ENCODE measurements around the gene TARBP1.
"Not testable (repeated sequence)": the region's sequence is repeated elsewhere in the genome, so short reads cannot be mapped to it uniquely, and the experiment has no call there.

Gene TARBP1

GRCh38 chr1:234518086-234518485 lies 39.1 kb upstream of the TARBP1 start:
- H3K9me3 ChIP-seq (ENCODE audit: control insufficient read depth, insufficient read depth, low read length); H3K36me3 ChIP-seq (ENCODE audit: control insufficient read depth, insufficient read depth, low read length); H3K27ac ChIP-seq (ENCODE audit: low read length); H3K27me3 ChIP-seq (ENCODE audit: control insufficient read depth, insufficient read depth, low read length); H3K4me3 ChIP-seq (ENCODE audit: low read length); H3K4me1 ChIP-seq (ENCODE audit: control insufficient read depth, insufficient read depth, low read length); DNase-seq (ENCODE audit: low read depth, low spot score): not testable (repeated sequence)
- no CpG with 5 or more reads among the region's 10 CpGs for WGBS (ENCODE audit: insufficient coverage, insufficient read length)

- no peaks in the 10 kb centered on the region for H3K4me1 ChIP-seq (ENCODE audit: control insufficient read depth, insufficient read depth, low read length)
- H3K36me3 ChIP-seq (ENCODE audit: control insufficient read depth, insufficient read depth, low read length) = no peaks in the 10 kb centered on the region
- no CpG with 5 or more reads among the region's 9 CpGs for WGBS (ENCODE audit: insufficient coverage, insufficient read length)
- H3K27ac ChIP-seq (ENCODE audit: low read length) = no peak overlapping the region
- no peak overlapping the region for H3K4me3 ChIP-seq (ENCODE audit: low read length)
- no peaks in the 10 kb centered on the region for H3K9me3 ChIP-seq (ENCODE audit: control insufficient read depth, insufficient read depth, low read length)
- H3K27me3 ChIP-seq (ENCODE audit: control insufficient read depth, insufficient read depth, low read length) = no peaks in the 10 kb centered on the region
- DNase-seq (ENCODE audit: low read depth, low spot score) = no peak
Measured at GRCh38 chr1:234517110-234517802, 38.3 kb upstream of the TARBP1 start.

GRCh38 chr1:234515821-234516241 lies 36.9 kb upstream of the TARBP1 start:
- H3K27ac ChIP-seq (ENCODE audit: low read length) = no peak overlapping the region
- DNase-seq (ENCODE audit: low read depth, low spot score) = no peak
- no peak overlapping the region for H3K4me3 ChIP-seq (ENCODE audit: low read length)
- H3K9me3 ChIP-seq (ENCODE audit: control insufficient read depth, insufficient read depth, low read length) = no peaks in the 10 kb centered on the region
- no peaks in the 10 kb centered on the region for H3K27me3 ChIP-seq (ENCODE audit: control insufficient read depth, insufficient read depth, low read length)
- no peaks in the 10 kb centered on the region for H3K36me3 ChIP-seq (ENCODE audit: control insufficient read depth, insufficient read depth, low read length)
- no peaks in the 10 kb centered on the region for H3K4me1 ChIP-seq (ENCODE audit: control insufficient read depth, insufficient read depth, low read length)
- WGBS (ENCODE audit: insufficient coverage, insufficient read length) = no CpG with 5 or more reads among the region's 3 CpGs

GRCh38 chr1:234515411-234515810 lies 36.4 kb upstream of the TARBP1 start:
- Histone ChIP-seq H3K4me1 (ENCODE audit: control insufficient read depth, insufficient read depth, low read length) (no peaks in the 10 kb centered on the region), H3K9me3 (ENCODE audit: control insufficient read depth, insufficient read depth, low read length) (no peaks in the 10 kb centered on the region), H3K4me3 (ENCODE audit: low read length) (no peak overlapping the region), H3K36me3 (ENCODE audit: control insufficient read depth, insufficient read depth, low read length) (no peaks in the 10 kb centered on the region), H3K27ac (ENCODE audit: low read length) (no peak overlapping the region), H3K27me3 (ENCODE audit: control insufficient read depth, insufficient read depth, low read length) (no peaks in the 10 kb centered on the region)
- WGBS (ENCODE audit: insufficient coverage, insufficient read length) = no CpG with 5 or more reads among the region's 2 CpGs
- no peak for DNase-seq (ENCODE audit: low read depth, low spot score)

GRCh38 chr1:234512451-234512861 lies 33.5 kb upstream of the TARBP1 start:
- Histone ChIP-seq H3K27me3 (ENCODE audit: control insufficient read depth, insufficient read depth, low read length) (no peaks in the 10 kb centered on the region), H3K36me3 (ENCODE audit: control insufficient read depth, insufficient read depth, low read length) (no peaks in the 10 kb centered on the region), H3K27ac (ENCODE audit: low read length) (no peak overlapping the region), H3K4me3 (ENCODE audit: low read length) (no peak overlapping the region), H3K4me1 (ENCODE audit: control insufficient read depth, insufficient read depth, low read length) (no peaks in the 10 kb centered on the region), H3K9me3 (ENCODE audit: control insufficient read depth, insufficient read depth, low read length) (no peaks in the 10 kb centered on the region)
- DNase-seq (ENCODE audit: low read depth, low spot score) = no peak
- no CpG with 5 or more reads among the region's 5 CpGs for WGBS (ENCODE audit: insufficient coverage, insufficient read length)

GRCh38 chr1:234509457-234510328 lies 30.7 kb upstream of the TARBP1 start:
- Histone ChIP-seq H3K9me3 (ENCODE audit: control insufficient read depth, insufficient read depth, low read length) (no peaks in the 10 kb centered on the region), H3K4me3 (ENCODE audit: low read length) (no peak overlapping the region), H3K27me3 (ENCODE audit: control insufficient read depth, insufficient read depth, low read length) (no peaks in the 10 kb centered on the region), H3K27ac (ENCODE audit: low read length) (no peak overlapping the region), H3K36me3 (ENCODE audit: control insufficient read depth, insufficient read depth, low read length) (no peaks in the 10 kb centered on the region), H3K4me1 (ENCODE audit: control insufficient read depth, insufficient read depth, low read length) (no peaks in the 10 kb centered on the region)
- no CpG with 5 or more reads among the region's 9 CpGs for WGBS (ENCODE audit: insufficient coverage, insufficient read length)
- no peak for DNase-seq (ENCODE audit: low read depth, low spot score)

- WGBS (ENCODE audit: insufficient coverage, insufficient read length) = 100% methylated on average over 2 of the region's 11 CpGs
- no peak for DNase-seq (ENCODE audit: low read depth, low spot score)
- no peaks in the 10 kb centered on the region for H3K4me1 ChIP-seq (ENCODE audit: control insufficient read depth, insufficient read depth, low read length)
Measured at GRCh38 chr1:234507626-234508387, 28.8 kb upstream of the TARBP1 start.

GRCh38 chr1:234507089-234507488 lies 28.1 kb upstream of the TARBP1 start:
- no peak for DNase-seq (ENCODE audit: low read depth, low spot score)
- H3K36me3 ChIP-seq (ENCODE audit: control insufficient read depth, insufficient read depth, low read length) = no peaks in the 10 kb centered on the region
- WGBS (ENCODE audit: insufficient coverage, insufficient read length) = no CpG with 5 or more reads among the region's 2 CpGs
- H3K4me1 ChIP-seq (ENCODE audit: control insufficient read depth, insufficient read depth, low read length) = no peaks in the 10 kb centered on the region
- no peak overlapping the region for H3K4me3 ChIP-seq (ENCODE audit: low read length)
- no peaks in the 10 kb centered on the region for H3K9me3 ChIP-seq (ENCODE audit: control insufficient read depth, insufficient read depth, low read length)
- H3K27me3 ChIP-seq (ENCODE audit: control insufficient read depth, insufficient read depth, low read length) = no peaks in the 10 kb centered on the region
- no peak overlapping the region for H3K27ac ChIP-seq (ENCODE audit: low read length)

More at GRCh38 chr1:234507626-234508387, 28.8 kb upstream of the TARBP1 start:
- Histone ChIP-seq H3K36me3 (ENCODE audit: control insufficient read depth, insufficient read depth, low read length) (no peaks in the 10 kb centered on the region), H3K9me3 (ENCODE audit: control insufficient read depth, insufficient read depth, low read length) (no peaks in the 10 kb centered on the region), H3K4me3 (ENCODE audit: low read length) (no peak overlapping the region), H3K27ac (ENCODE audit: low read length) (no peak overlapping the region), H3K27me3 (ENCODE audit: control insufficient read depth, insufficient read depth, low read length) (no peaks in the 10 kb centered on the region)

- Histone ChIP-seq H3K27ac (ENCODE audit: low read length) (no peak overlapping the region), H3K4me3 (ENCODE audit: low read length) (no peak overlapping the region), H3K36me3 (ENCODE audit: control insufficient read depth, insufficient read depth, low read length) (no peaks in the 10 kb centered on the region), H3K4me1 (ENCODE audit: control insufficient read depth, insufficient read depth, low read length) (no peaks in the 10 kb centered on the region), H3K27me3 (ENCODE audit: control insufficient read depth, insufficient read depth, low read length) (no peaks in the 10 kb centered on the region), H3K9me3 (ENCODE audit: control insufficient read depth, insufficient read depth, low read length) (no peaks in the 10 kb centered on the region)
- DNase-seq (ENCODE audit: low read depth, low spot score) = no peak
Measured at GRCh38 chr1:234505769-234506102, 26.8 kb upstream of the TARBP1 start.

GRCh38 chr1:234504969-234505768 lies 26.2 kb upstream of the TARBP1 start:
- Histone ChIP-seq H3K4me3 (ENCODE audit: low read length) (no peak overlapping the region), H3K36me3 (ENCODE audit: control insufficient read depth, insufficient read depth, low read length) (no peaks in the 10 kb centered on the region), H3K4me1 (ENCODE audit: control insufficient read depth, insufficient read depth, low read length) (no peaks in the 10 kb centered on the region), H3K27ac (ENCODE audit: low read length) (no peak overlapping the region), H3K27me3 (ENCODE audit: control insufficient read depth, insufficient read depth, low read length) (no peaks in the 10 kb centered on the region), H3K9me3 (ENCODE audit: control insufficient read depth, insufficient read depth, low read length) (no peaks in the 10 kb centered on the region)
- DNase-seq (ENCODE audit: low read depth, low spot score) = no peak
- WGBS (ENCODE audit: insufficient coverage, insufficient read length) = no CpG with 5 or more reads among the region's 4 CpGs

All from iPS DF 6.9 (cell line).